Transverse colon (tissue), 4 donors: ENCODE results near the gene PLA2G2D.

Source experiments
- CTCF ChIP-seq, 5 experiments: fragments of 200-600 bp in 3 of 5; fragments of 450-650 bp in 2 of 5; sonication (generic) in 3 of 5; IDR thresholded peaks; 1 replicate in 2 of 5; 2 replicates in 3 of 5; pipeline ENCODE4 v1.5.1; 2016 to 2017; ENCODE audit warnings: antibody characterized with exemption in 5 of 5, inconsistent platforms in 3 of 5, mild to moderate bottlenecking in 2 of 5, moderate library complexity in 1 of 5
- POLR2A ChIP-seq: fragments of 450-650 bp; IDR thresholded peaks from one replicate; pipeline ENCODE4 v1.6.1; 2016; ENCODE audit warnings: antibody characterized with exemption, mild to moderate bottlenecking, moderate library complexity
- POLR2AphosphoS5 ChIP-seq, 3 donors: sonication (generic); formaldehyde crosslinking; IDR thresholded peaks; one replicate each; pipeline ENCODE4 v1.6.1; 2016; ENCODE audit warnings: antibody characterized with exemption in 3 of 3

- no peak for TF ChIP-seq POLR2AphosphoS5 (IDR thresholded peaks at IDR 0.05)
- no peak for TF ChIP-seq POLR2A
- TF ChIP-seq CTCF (IDR thresholded peaks at IDR 0.05): no peak
Measured at GRCh38 chr1:20069874-20070273, 49.5 kb downstream of the PLA2G2D start, which contains the start of gene PLA2G5.
